ENCODE results near the gene SRRT.
"Not testable (repeated sequence)": the region's sequence is repeated elsewhere in the genome, so short reads cannot be mapped to it uniquely, and the experiment has no call there.

SRRT gene

GRCh38 chr7:100929808-100930174 lies 54.9 kb downstream of the SRRT start:
- ATAC-seq (ENCODE audit: low read depth) (peak; percentile 14; the same call in 1 of the 3 replicates), DNase-seq (ENCODE audit: low spot score) (no peak)
- Histone ChIP-seq H3K4me1 (ENCODE audit: insufficient read depth, poor library complexity, severe bottlenecking) (peaks cover 15% of the 10 kb centered on the region), H3K4me3 (ENCODE audit: severe bottlenecking) (no peak overlapping the region), H3K27ac (ENCODE audit: poor library complexity, severe bottlenecking) (no peak overlapping the region), H3K36me3 (ENCODE audit: low read depth) (no peaks in the 10 kb centered on the region), H3K9me3 (ENCODE audit: severe bottlenecking) (no peaks in the 10 kb centered on the region), H3K27me3 (ENCODE audit: insufficient read depth, poor library complexity, severe bottlenecking) (no peaks in the 10 kb centered on the region)
- TF ChIP-seq CTCF (IDR thresholded peaks at IDR 0.05; ENCODE audit: poor library complexity, severe bottlenecking) = no peak

- H3K4me1 ChIP-seq (ENCODE audit: insufficient read depth, poor library complexity, severe bottlenecking) = peaks cover 15% of the 10 kb centered on the region
- no peak overlapping the region for H3K27ac ChIP-seq (ENCODE audit: poor library complexity, severe bottlenecking)
- H3K36me3 ChIP-seq (ENCODE audit: low read depth) = no peaks in the 10 kb centered on the region
- ATAC-seq (ENCODE audit: low read depth) (no peak), DNase-seq (ENCODE audit: low spot score) (no peak)
- H3K9me3 ChIP-seq (ENCODE audit: severe bottlenecking) = no peaks in the 10 kb centered on the region
- no peak for TF ChIP-seq CTCF (IDR thresholded peaks at IDR 0.05; ENCODE audit: poor library complexity, severe bottlenecking)
- H3K4me3 ChIP-seq (ENCODE audit: severe bottlenecking) = no peak overlapping the region
- no peaks in the 10 kb centered on the region for H3K27me3 ChIP-seq (ENCODE audit: insufficient read depth, poor library complexity, severe bottlenecking)
These were observed 58.8 kb downstream of the SRRT start for GRCh38 chr7:100933734-100934133.

- H3K27ac ChIP-seq (ENCODE audit: poor library complexity, severe bottlenecking); H3K4me1 ChIP-seq (ENCODE audit: insufficient read depth, poor library complexity, severe bottlenecking); ATAC-seq (ENCODE audit: low read depth); H3K9me3 ChIP-seq (ENCODE audit: severe bottlenecking); H3K36me3 ChIP-seq (ENCODE audit: low read depth); H3K4me3 ChIP-seq (ENCODE audit: severe bottlenecking); H3K27me3 ChIP-seq (ENCODE audit: insufficient read depth, poor library complexity, severe bottlenecking); DNase-seq (ENCODE audit: low spot score): not testable (repeated sequence)
These were observed 60.5 kb downstream of the SRRT start for GRCh38 chr7:100935381-100935780.

GRCh38 chr7:100936167-100936566 lies 61.3 kb downstream of the SRRT start:
- not testable (repeated sequence) for ATAC-seq (ENCODE audit: low read depth); H3K36me3 ChIP-seq (ENCODE audit: low read depth); H3K27ac ChIP-seq (ENCODE audit: poor library complexity, severe bottlenecking); H3K4me1 ChIP-seq (ENCODE audit: insufficient read depth, poor library complexity, severe bottlenecking); DNase-seq (ENCODE audit: low spot score); H3K9me3 ChIP-seq (ENCODE audit: severe bottlenecking); H3K4me3 ChIP-seq (ENCODE audit: severe bottlenecking); H3K27me3 ChIP-seq (ENCODE audit: insufficient read depth, poor library complexity, severe bottlenecking)

Data from RWPE2 (cell line).